ENCODE results near the gene CDCA8.

CDCA8 gene

GRCh38 chr1:37724575-37724974 lies 32.3 kb downstream of the CDCA8 start:
- no peak overlapping the region for H3K4me3 ChIP-seq (ENCODE audit: low read depth, low read length)
- DNase-seq (ENCODE audit: low read depth) = no peak
- no peak for TF ChIP-seq CTCF (IDR thresholded peaks at IDR 0.05; ENCODE audit: insufficient read depth, low read depth, low read length, missing control alignments)

DNA sequence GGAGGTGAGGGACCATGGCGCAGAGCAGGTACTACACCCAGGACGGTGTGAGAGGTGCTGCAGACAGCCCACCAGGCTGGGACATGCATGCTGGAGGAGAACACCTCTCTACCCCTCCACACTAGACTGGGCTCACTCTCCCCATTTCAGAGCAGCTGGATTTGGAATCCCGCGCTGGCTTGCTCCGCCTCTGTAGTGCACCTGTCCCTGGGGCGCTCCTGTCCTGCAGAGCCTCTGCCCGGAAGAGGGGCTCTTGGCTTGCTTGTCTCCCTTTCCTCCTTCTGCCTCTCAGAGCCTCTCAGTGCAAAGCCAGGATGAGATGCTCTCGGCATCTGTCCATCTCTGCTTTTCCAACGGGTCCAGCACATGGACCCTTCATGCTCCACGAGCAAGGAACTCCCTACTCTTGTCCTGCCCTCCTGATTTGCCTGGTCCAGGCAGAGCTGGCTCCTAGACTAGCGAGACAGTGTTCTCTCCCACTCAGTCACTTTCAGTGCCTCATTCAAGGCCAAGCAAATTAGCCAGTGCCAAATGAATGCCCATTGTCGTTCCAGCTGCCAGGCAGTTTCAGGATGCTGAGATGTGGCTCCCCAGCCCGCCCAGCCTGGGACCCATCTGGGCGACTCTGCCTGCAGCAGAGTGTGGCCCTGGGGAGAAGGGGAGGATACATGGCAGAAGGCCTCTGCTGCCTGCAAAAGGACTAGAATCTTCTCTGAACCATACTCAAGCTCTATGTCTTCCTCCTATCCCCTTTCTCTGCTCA lies 33.7 kb downstream of the CDCA8 start:
- no peak for DNase-seq (ENCODE audit: low read depth)
- H3K4me3 ChIP-seq (ENCODE audit: low read depth, low read length) = no peak overlapping the region
- no peak for TF ChIP-seq CTCF (IDR thresholded peaks at IDR 0.05; ENCODE audit: insufficient read depth, low read depth, low read length, missing control alignments)

DNA sequence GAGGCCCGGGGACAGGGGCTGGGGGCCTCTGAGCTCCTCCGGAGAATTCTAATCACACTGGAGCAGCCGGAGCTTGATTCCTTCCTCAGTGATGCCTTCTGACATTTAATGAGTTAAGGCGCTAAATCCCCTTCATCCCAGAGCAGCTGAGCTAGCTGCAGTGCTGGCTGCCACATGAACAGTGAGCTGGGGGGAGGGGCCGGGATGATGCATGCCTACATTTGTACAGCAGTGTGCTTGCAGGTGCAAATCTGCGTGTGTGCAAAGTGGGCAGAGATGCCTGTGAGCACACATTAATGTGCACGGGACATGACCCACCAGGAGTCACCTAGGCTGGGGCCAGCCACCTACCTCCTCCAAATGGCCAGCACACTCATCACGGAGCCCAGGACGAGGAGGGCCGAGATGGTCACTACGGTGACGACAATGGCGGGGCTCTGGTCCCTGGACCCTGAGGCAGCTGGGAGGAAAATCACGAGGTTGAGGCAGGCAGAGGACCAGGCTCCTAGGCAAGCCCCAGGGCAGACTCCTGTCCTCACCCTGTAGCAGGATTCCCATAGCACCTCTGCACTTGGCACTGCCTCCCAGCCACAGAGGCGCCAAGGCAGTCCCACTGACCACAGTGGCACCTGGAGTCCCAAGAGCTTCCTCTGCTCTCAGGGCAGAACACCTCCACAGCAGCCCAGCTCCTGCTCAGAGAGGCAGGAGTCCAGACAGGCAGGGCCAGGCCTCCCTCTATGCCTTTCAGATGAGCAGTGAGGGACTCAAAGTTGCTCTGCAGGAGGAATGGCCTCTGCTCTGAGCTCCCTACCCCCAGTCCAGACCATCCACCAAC lies 34.7 kb downstream of the CDCA8 start:
- H3K4me3 ChIP-seq (ENCODE audit: low read depth, low read length) = no peak overlapping the region
- no peak for DNase-seq (ENCODE audit: low read depth)
- no peak for TF ChIP-seq CTCF (IDR thresholded peaks at IDR 0.05; ENCODE audit: insufficient read depth, low read depth, low read length, missing control alignments)

GRCh38 chr1:37728416-37728815 lies 36.1 kb downstream of the CDCA8 start:
- H3K4me3 ChIP-seq (ENCODE audit: low read depth, low read length) = no peak overlapping the region
- no peak for TF ChIP-seq CTCF (IDR thresholded peaks at IDR 0.05; ENCODE audit: insufficient read depth, low read depth, low read length, missing control alignments)
- DNase-seq (ENCODE audit: low read depth) = no peak

DNA sequence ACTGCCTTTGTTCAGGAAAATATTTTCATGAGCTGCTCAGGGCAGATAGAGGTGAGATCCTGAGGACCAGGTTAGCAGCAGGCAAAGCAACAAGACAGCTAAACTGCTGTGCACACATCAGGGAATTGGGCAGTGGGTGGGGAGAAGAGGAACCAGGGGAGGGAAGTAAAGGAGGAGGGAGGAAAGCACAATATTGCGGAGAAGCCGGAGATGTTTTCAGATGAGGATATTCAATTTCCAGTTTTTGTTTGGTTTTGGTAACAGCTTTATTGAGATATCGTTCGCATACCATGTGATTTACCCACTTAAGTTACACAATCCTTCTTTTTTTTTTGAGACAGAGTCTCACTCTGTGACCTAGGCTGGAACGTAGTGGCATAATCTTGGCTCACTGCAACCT lies 38.1 kb downstream of the CDCA8 start:
- no peak for TF ChIP-seq CTCF (IDR thresholded peaks at IDR 0.05; ENCODE audit: insufficient read depth, low read depth, low read length, missing control alignments)
- DNase-seq (ENCODE audit: low read depth) = no peak

GRCh38 chr1:37731312-37732019 lies 39.1 kb downstream of the CDCA8 start:
- TF ChIP-seq CTCF (IDR thresholded peaks at IDR 0.05; ENCODE audit: insufficient read depth, low read depth, low read length, missing control alignments) = no peak
- no peak for DNase-seq (ENCODE audit: low read depth)
- H3K4me3 ChIP-seq (ENCODE audit: low read depth, low read length) = no peak overlapping the region

More for the DNA sequence above, 38.1 kb downstream of the CDCA8 start:
- no peak overlapping the region for H3K4me3 ChIP-seq (ENCODE audit: low read depth, low read length)

All from GM12865 (cell line).